Mononuclear cell (primary cell): Measurements from ENCODE around the gene ERP27. TPM values are rescaled to one million over a fixed set of nuclear protein-coding genes. Genes with fewer than 3 reads are reported as not detected.

ENCODE experiments used
- H3K27me3 ChIP-seq: 2 replicates; pipeline ENCODE4 v1.6.0; 2011; ENCODE audit warnings: low read length, control low read depth; ENCODE audit not compliant: insufficient read depth
- H3K4me1 ChIP-seq: 2 replicates; pipeline ENCODE4 v1.5.1; 2011; ENCODE audit warnings: mild to moderate bottlenecking, low read length, control low read depth; ENCODE audit not compliant: insufficient read depth
- H3K4me3 ChIP-seq: 2 replicates; pipeline ENCODE4 v1.5.1; 2011; ENCODE audit warnings: mild to moderate bottlenecking, low read length, moderate library complexity
- H3K9me3 ChIP-seq: 2 replicates; pipeline ENCODE4 v1.5.1; 2011; ENCODE audit warnings: low read depth, mild to moderate bottlenecking, control low read depth, low read length
- total RNA-seq: library from RNA; depleted of rRNA; stranded (reverse); fragments of >200 nt; gene quantifications from one replicate; pipeline ENCODE4 v1.2.3, GENCODE V29; 2012

The ERP27 gene
- total RNA-seq, 1 donor: 8.3 TPM

- Histone ChIP-seq H3K27me3 (no peaks in the 10 kb centered on the region), H3K4me1 (peaks cover 93% of the 10 kb centered on the region), H3K4me3 (no peak overlapping the region), H3K9me3 (no peaks in the 10 kb centered on the region)
These were observed 15.9 kb upstream of the ERP27 start for GRCh38 chr12:14954269-14954668.

DNA sequence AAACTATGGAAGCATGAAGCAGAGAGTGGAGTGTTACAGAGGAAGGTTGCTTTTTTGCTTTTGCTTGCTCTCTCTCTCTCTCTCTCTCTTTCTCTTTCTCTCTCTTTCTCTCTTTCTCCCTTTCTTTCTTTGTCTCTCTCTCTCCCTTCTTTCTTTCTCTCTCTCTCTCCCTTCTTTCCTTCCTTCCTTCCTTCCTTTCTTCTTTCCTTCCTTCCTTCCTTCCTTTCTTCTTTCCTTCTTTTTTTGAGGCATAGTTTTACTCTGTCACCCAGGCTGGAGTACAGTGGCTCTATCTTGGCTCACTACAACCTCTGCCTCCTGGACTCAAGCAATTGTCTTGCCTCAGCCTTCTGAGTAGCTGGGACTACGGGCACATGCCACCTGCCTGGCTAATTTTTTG, 15.4 kb upstream of the ERP27 start:
- peaks cover 93% of the 10 kb centered on the region for H3K4me1 ChIP-seq
- no peaks in the 10 kb centered on the region for H3K9me3 ChIP-seq
- H3K4me3 ChIP-seq: no peak overlapping the region
- no peaks in the 10 kb centered on the region for H3K27me3 ChIP-seq

- Histone ChIP-seq H3K27me3 (no peaks in the 10 kb centered on the region), H3K9me3 (no peaks in the 10 kb centered on the region), H3K4me3 (peak overlapping the region; percentile 11), H3K4me1 (peaks cover 93% of the 10 kb centered on the region)
These were observed 14.1 kb upstream of the ERP27 start for GRCh38 chr12:14952299-14952921.

- Histone ChIP-seq H3K4me1 (peaks cover 90% of the 10 kb centered on the region), H3K9me3 (no peaks in the 10 kb centered on the region), H3K4me3 (no peak overlapping the region), H3K27me3 (no peaks in the 10 kb centered on the region)
These were observed 13.5 kb upstream of the ERP27 start for GRCh38 chr12:14951851-14952250.

GRCh38 chr12:14950982-14951746, 12.8 kb upstream of the ERP27 start:
- no peaks in the 10 kb centered on the region for H3K27me3 ChIP-seq
- H3K9me3 ChIP-seq: no peaks in the 10 kb centered on the region
- peaks cover 88% of the 10 kb centered on the region for H3K4me1 ChIP-seq
- no peak overlapping the region for H3K4me3 ChIP-seq

DNA sequence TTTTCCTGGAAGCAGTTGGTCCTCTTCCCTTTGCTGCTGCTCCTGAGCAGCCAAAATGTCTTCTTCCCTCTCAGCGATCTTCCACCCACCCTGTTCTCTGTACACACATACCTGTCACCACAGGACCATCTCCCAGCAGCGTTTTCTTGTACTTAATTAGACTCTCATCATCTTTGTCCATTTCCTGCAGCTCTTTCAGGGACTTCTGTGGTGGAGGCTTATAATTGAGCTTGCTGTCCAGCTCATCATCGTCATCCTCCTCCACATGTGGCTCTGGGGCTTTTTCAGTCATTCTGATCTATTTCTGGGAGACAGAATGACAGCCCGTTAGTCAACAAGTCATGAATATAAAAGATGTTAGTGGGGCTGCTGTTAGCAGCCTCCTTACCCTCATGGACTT, 12.1 kb upstream of the ERP27 start:
- no peaks in the 10 kb centered on the region for H3K9me3 ChIP-seq
- H3K4me3 ChIP-seq: no peak overlapping the region
- no peaks in the 10 kb centered on the region for H3K27me3 ChIP-seq
- peaks cover 81% of the 10 kb centered on the region for H3K4me1 ChIP-seq

GRCh38 chr12:14949631-14950030, 11.3 kb upstream of the ERP27 start:
- Histone ChIP-seq H3K4me1 (peaks cover 79% of the 10 kb centered on the region), H3K9me3 (no peaks in the 10 kb centered on the region), H3K4me3 (no peak overlapping the region), H3K27me3 (no peaks in the 10 kb centered on the region)

DNA sequence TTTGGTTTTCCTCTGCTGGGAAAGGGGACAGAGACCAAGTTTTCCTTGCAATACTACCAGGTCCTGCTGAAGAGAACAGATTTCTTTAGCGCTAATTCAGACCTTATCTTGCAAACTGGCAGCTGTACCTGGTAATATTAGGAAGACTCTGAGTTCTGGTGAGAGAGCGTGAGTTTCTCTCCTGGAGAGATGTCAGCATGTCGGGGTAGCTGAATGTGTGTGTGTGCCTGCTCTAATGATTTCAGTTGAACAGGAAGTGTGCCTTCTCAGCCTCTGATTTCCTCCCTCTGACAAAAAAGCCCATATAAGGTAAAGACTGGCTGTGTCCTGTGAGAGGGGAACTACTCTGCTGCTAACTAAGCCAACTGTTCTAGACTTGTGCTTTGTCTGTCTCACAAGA, 10.3 kb upstream of the ERP27 start:
- no peaks in the 10 kb centered on the region for H3K9me3 ChIP-seq
- no peaks in the 10 kb centered on the region for H3K27me3 ChIP-seq
- no peak overlapping the region for H3K4me3 ChIP-seq
- H3K4me1 ChIP-seq: peaks cover 69% of the 10 kb centered on the region

DNA sequence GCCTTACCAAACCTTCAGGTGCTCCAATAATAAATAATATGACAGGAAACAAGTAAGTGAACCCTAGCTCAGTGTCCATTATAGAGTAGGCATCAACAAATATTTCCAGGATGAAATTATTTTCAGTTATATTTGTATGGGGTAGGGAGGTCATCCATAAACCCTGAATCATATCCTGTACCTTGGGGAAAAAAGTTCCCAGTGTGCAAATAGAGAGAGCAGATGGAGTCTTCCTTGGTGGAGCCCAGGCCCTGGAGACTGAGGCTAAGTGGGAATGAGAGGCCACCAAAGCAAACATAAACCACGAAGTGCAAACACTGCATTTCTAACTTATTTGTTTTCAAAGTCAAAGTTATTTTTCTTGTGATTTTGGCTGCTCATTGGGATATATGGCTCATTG, 8.5 kb upstream of the ERP27 start:
- Histone ChIP-seq H3K9me3 (no peaks in the 10 kb centered on the region), H3K4me3 (no peak overlapping the region), H3K27me3 (no peaks in the 10 kb centered on the region), H3K4me1 (peaks cover 51% of the 10 kb centered on the region)

DNA sequence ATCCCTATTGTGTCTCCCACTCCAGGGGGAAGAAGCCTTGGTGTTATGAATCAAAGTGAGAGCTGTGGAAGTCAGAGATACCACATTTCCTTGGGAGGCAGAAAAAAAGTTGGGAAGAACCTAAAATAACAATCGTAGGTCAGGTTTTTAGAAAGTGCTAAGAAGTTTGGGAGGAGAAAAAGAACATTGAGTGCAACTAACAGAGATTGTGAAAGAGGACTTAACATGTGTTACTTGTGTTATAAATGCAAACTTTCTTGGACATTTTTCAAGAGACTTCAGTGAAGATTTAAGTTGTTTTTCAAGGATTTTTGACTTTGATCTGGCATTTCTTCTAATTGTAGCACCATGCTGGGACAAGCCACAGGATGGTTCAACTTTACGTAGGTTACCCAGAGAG, 7.8 kb upstream of the ERP27 start:
- Histone ChIP-seq H3K4me3 (no peak overlapping the region), H3K27me3 (no peaks in the 10 kb centered on the region), H3K4me1 (peaks cover 44% of the 10 kb centered on the region), H3K9me3 (no peaks in the 10 kb centered on the region)

- Histone ChIP-seq H3K9me3 (no peaks in the 10 kb centered on the region), H3K4me1 (peaks cover 31% of the 10 kb centered on the region), H3K4me3 (no peak overlapping the region), H3K27me3 (no peaks in the 10 kb centered on the region)
These were observed 4.0 kb upstream of the ERP27 start for GRCh38 chr12:14942196-14942931.

DNA sequence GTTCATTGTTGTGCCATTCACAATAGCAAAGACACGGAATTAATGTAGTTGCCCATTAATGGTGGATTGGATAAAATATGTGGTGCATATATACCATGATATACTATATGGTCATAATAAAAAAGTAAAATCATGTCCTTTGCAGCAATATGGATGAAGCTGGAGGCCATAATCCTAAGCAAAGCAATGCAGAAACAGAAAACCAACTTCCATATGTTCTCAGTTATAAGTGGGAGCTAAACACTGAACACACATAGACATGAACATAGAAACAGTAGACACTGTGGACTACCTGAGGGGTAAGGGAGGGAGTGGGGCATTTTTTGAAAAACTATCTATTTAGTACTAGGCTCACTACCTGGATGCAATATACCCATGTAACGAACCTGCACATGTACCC, 3.0 kb upstream of the ERP27 start:
- Histone ChIP-seq H3K27me3 (no peaks in the 10 kb centered on the region), H3K4me3 (no peak overlapping the region), H3K9me3 (no peaks in the 10 kb centered on the region), H3K4me1 (peaks cover 25% of the 10 kb centered on the region)

DNA sequence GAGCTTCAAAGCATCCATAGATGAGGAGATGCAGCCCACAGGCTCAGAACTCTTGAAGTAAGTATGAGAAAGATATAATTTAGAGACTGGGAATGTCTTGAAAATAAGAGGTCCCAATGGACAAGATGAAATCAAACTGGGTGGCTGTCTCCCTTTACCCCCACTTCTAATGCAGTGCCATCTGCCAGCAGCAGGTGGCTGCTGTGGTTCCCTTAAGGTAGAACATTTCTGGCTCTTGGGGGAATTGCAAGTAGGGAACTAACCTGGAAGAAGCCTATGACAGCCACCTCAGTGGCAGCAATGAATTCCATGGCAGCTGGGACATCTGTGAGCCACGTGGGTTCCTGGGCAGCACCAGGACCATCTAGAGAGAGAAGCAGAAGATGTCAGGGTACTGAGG, 648 bp downstream of the ERP27 start:
- H3K27me3 ChIP-seq: no peaks in the 10 kb centered on the region
- no peak overlapping the region for H3K4me3 ChIP-seq
- peaks cover 23% of the 10 kb centered on the region for H3K4me1 ChIP-seq
- no peaks in the 10 kb centered on the region for H3K9me3 ChIP-seq

GRCh38 chr12:14937014-14937413, 1.3 kb downstream of the ERP27 start:
- Histone ChIP-seq H3K9me3 (no peaks in the 10 kb centered on the region), H3K4me1 (peaks cover 23% of the 10 kb centered on the region), H3K27me3 (no peaks in the 10 kb centered on the region), H3K4me3 (no peak overlapping the region)

- Histone ChIP-seq H3K4me3 (no peak overlapping the region), H3K27me3 (no peaks in the 10 kb centered on the region), H3K9me3 (no peaks in the 10 kb centered on the region), H3K4me1 (peaks cover 23% of the 10 kb centered on the region)
These were observed 2.0 kb downstream of the ERP27 start for GRCh38 chr12:14936224-14936861.
